IPS-20b (cell line): Measurements from ENCODE around the gene PARP11.

ENCODE experiments used
- H3K27ac ChIP-seq: one replicate; pipeline ENCODE4 v1.5.1; 2013; ENCODE audit warnings: low read length
- H3K27me3 ChIP-seq: 2 replicates; pipeline ENCODE4 v1.6.1; 2013; ENCODE audit warnings: mild to moderate bottlenecking, low read length, inconsistent platforms; ENCODE audit not compliant: insufficient read depth
- H3K36me3 ChIP-seq: 2 replicates; pipeline ENCODE4 v1.6.1; 2013; ENCODE audit warnings: low read depth, mild to moderate bottlenecking, inconsistent platforms, low read length, moderate library complexity; ENCODE audit not compliant: insufficient read depth
- H3K4me1 ChIP-seq: 2 replicates; pipeline ENCODE4 v1.6.1; 2013; ENCODE audit warnings: mild to moderate bottlenecking, control low read depth, inconsistent platforms, low read length, moderate library complexity; ENCODE audit not compliant: insufficient read depth
- H3K4me3 ChIP-seq: 2 replicates; pipeline ENCODE4 v1.5.1; 2013; ENCODE audit warnings: mild to moderate bottlenecking, low read length, inconsistent platforms
- H3K9ac ChIP-seq: 2 replicates; pipeline ENCODE4 v1.6.1; 2013; ENCODE audit warnings: low read depth, mild to moderate bottlenecking, inconsistent platforms, low read length, moderate library complexity
- H3K9me3 ChIP-seq: 2 replicates; pipeline ENCODE4 v1.6.1; 2013; ENCODE audit warnings: mild to moderate bottlenecking, low read depth, low read length, inconsistent platforms; ENCODE audit not compliant: insufficient read depth

The PARP11 gene

GRCh38 chr12:3901116-3901515 is 27.9 kb upstream of the PARP11 start:
- H3K9me3 ChIP-seq, result no peaks in the 10 kb centered on the region
- H3K4me3 ChIP-seq, result no peak overlapping the region
- no peak overlapping the region for H3K27ac ChIP-seq
- no peak overlapping the region for H3K9ac ChIP-seq
- H3K27me3 ChIP-seq, result no peaks in the 10 kb centered on the region
- no peaks in the 10 kb centered on the region for H3K36me3 ChIP-seq
- 0 out of 2 replicates have a peak, but pooled peaks cover 4% of the 10 kb centered on the region for H3K4me1 ChIP-seq

- Histone ChIP-seq H3K27me3 (no peaks in the 10 kb centered on the region), H3K9me3 (no peaks in the 10 kb centered on the region), H3K4me3 (no peak overlapping the region), H3K36me3 (no peaks in the 10 kb centered on the region), H3K9ac (no peak overlapping the region), H3K27ac (no peak overlapping the region), H3K4me1 (0 out of 2 replicates have a peak, but pooled peaks cover 4% of the 10 kb centered on the region)
Measured at GRCh38 chr12:3898756-3899155, 25.6 kb upstream of the PARP11 start.

DNA sequence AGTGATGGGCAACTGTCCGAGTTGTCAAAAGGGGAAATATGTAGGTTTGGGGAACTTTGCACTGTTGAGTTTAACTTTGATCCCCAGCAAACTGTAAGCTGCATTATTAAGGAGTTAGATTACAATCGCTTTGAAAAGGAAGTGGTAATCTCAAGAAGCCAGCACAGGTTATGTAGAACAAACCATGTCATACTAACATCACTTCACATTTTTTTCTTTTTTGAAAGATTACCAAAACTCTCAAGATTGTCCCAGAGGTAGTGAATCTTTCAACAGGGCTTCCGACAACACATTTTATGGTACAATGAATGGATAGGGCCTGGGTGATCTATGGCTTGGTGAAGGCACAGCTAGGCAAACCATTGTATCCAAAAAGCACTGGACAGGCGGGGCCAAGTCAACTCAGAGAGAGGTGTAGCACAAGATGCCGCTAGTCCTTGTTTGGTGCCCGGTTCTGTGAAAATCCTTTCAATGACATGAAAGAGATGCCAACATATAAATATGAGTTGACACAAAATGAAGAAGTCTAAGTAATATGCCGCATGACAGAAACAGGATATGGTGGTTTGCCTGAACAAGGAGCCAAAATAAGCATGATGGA is 24.3 kb upstream of the PARP11 start:
- Histone ChIP-seq H3K36me3 (no peaks in the 10 kb centered on the region), H3K4me1 (0 out of 2 replicates have a peak, but pooled peaks cover 4% of the 10 kb centered on the region), H3K27me3 (no peaks in the 10 kb centered on the region), H3K27ac (no peak overlapping the region), H3K4me3 (no peak overlapping the region), H3K9ac (no peak overlapping the region), H3K9me3 (no peaks in the 10 kb centered on the region)

- Histone ChIP-seq H3K36me3 (no peaks in the 10 kb centered on the region), H3K27me3 (no peaks in the 10 kb centered on the region), H3K9me3 (no peaks in the 10 kb centered on the region), H3K4me1 (0 out of 2 replicates have a peak, but pooled peaks cover 4% of the 10 kb centered on the region), H3K4me3 (no peak overlapping the region), H3K9ac (no peak overlapping the region), H3K27ac (no peak overlapping the region)
Measured at GRCh38 chr12:3896801-3897351, 23.7 kb upstream of the PARP11 start.

GRCh38 chr12:3896356-3896755 is 23.2 kb upstream of the PARP11 start:
- Histone ChIP-seq H3K9ac (no peak overlapping the region), H3K27ac (no peak overlapping the region), H3K36me3 (no peaks in the 10 kb centered on the region), H3K4me3 (no peak overlapping the region), H3K4me1 (0 out of 2 replicates have a peak, but pooled peaks cover 4% of the 10 kb centered on the region), H3K27me3 (no peaks in the 10 kb centered on the region), H3K9me3 (no peaks in the 10 kb centered on the region)

DNA sequence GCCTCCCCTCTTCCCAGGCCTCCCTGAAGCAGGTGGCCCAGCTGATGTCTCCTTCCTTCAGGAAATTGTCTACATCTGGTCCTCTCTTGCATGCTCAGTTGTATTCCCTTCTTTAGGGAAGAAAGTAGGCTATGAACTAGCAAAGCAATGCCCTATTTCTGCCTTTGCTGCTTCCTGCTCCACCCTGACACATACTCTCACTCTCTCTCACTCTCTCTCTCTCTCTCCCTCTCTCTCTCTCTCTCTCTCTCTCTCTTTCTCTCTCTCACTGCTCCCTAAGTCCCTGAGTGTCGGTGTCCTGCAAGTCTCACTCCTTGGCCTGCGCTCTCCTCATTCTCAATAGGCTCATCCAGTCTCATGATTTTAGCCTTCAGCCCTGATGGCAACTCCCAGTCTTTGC is 19.4 kb upstream of the PARP11 start:
- Histone ChIP-seq H3K4me1 (0 out of 2 replicates have a peak, but pooled peaks cover 4% of the 10 kb centered on the region), H3K27ac (no peak overlapping the region), H3K9ac (no peak overlapping the region), H3K9me3 (no peaks in the 10 kb centered on the region), H3K27me3 (no peaks in the 10 kb centered on the region), H3K4me3 (no peak overlapping the region), H3K36me3 (no peaks in the 10 kb centered on the region)

GRCh38 chr12:3891201-3891600 is 18.0 kb upstream of the PARP11 start:
- no peak overlapping the region for H3K27ac ChIP-seq
- no peaks in the 10 kb centered on the region; the same call in 1 of the 2 replicates for H3K4me1 ChIP-seq
- H3K27me3 ChIP-seq, result no peaks in the 10 kb centered on the region
- no peak overlapping the region for H3K9ac ChIP-seq
- H3K9me3 ChIP-seq, result no peaks in the 10 kb centered on the region
- H3K4me3 ChIP-seq, result no peak overlapping the region
- H3K36me3 ChIP-seq, result no peaks in the 10 kb centered on the region

DNA sequence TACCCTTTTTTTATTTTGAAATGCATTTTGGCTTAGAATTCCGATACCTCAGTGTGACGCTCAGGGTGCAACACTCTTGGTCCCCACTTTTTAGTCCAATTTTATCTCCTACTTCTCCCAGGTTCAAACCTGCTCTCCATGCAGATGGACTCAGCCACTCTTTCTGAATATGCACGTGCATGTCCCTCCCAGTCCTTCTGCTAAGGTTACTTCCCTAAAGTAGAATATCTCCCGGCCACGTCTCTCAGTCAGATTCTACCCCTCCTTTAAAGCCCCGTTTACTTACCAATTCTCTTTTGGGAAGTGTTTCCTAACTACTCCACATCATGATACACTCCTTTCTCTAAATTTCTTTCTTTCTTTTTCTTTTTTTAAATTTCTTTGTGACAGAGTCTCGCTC is 15.5 kb upstream of the PARP11 start:
- Histone ChIP-seq H3K9me3 (no peaks in the 10 kb centered on the region), H3K27me3 (no peaks in the 10 kb centered on the region), H3K4me1 (peaks cover 2% of the 10 kb centered on the region; the same call in 1 of the 2 replicates), H3K27ac (no peak overlapping the region), H3K36me3 (no peaks in the 10 kb centered on the region), H3K4me3 (no peak overlapping the region), H3K9ac (no peak overlapping the region)

GRCh38 chr12:3885277-3886094 is 12.3 kb upstream of the PARP11 start:
- no peak overlapping the region for H3K9ac ChIP-seq
- no peaks in the 10 kb centered on the region for H3K36me3 ChIP-seq
- H3K9me3 ChIP-seq, result no peaks in the 10 kb centered on the region
- no peak overlapping the region for H3K27ac ChIP-seq
- H3K4me3 ChIP-seq, result no peak overlapping the region
- H3K4me1 ChIP-seq, result peaks cover 15% of the 10 kb centered on the region; the same call in 1 of the 2 replicates
- no peaks in the 10 kb centered on the region for H3K27me3 ChIP-seq

- no peaks in the 10 kb centered on the region for H3K36me3 ChIP-seq
- H3K9ac ChIP-seq, result no peak overlapping the region
- H3K27me3 ChIP-seq, result no peaks in the 10 kb centered on the region
- H3K27ac ChIP-seq, result no peak overlapping the region
- H3K9me3 ChIP-seq, result no peaks in the 10 kb centered on the region
- H3K4me1 ChIP-seq, result peaks cover 15% of the 10 kb centered on the region; the same call in 1 of the 2 replicates
- no peak overlapping the region for H3K4me3 ChIP-seq
Measured at GRCh38 chr12:3884671-3885070, 11.5 kb upstream of the PARP11 start.

GRCh38 chr12:3882896-3883564 is 9.8 kb upstream of the PARP11 start:
- H3K9ac ChIP-seq, result no peak overlapping the region
- no peaks in the 10 kb centered on the region for H3K36me3 ChIP-seq
- H3K4me1 ChIP-seq, result peaks cover 15% of the 10 kb centered on the region; the same call in 1 of the 2 replicates
- H3K27ac ChIP-seq, result no peak overlapping the region
- no peak overlapping the region for H3K4me3 ChIP-seq
- no peaks in the 10 kb centered on the region for H3K9me3 ChIP-seq
- H3K27me3 ChIP-seq, result no peaks in the 10 kb centered on the region
